ENCODE results near the gene RASA3.

Gene RASA3

DNA sequence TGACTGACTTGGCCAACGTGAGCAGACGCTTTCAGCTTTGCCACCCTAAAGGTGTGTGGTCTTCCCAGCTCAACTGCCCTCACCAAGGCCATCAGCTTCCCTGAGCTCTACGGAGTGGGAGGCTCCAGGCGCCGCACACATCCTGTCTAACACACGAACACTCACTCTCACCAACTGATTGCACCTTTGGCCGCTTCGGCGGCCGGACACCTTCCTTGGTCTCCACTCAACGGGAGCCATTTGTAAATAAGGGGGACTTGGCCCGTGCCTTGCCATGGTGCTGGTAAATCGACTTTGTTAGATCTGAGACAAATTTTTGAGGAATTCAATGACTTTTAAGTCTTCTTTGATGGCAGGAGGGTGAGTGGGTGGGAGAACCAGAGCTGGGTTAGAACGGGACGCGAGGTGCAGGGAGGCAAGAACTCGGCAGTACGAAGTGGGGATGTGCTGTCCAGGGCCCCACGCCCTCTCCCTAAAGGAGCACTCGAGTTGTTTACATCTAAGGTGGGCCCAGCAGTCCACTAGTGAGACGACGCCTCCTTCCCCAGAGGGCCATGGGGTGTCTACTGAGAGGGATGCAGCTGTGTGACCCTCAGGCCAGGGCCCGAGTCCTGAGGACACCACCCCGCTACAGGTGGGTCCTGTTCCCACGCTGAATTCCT is 163.0 kb downstream of the RASA3 start:
- DNase-seq (ENCODE audit: low read depth): no peak

DNA sequence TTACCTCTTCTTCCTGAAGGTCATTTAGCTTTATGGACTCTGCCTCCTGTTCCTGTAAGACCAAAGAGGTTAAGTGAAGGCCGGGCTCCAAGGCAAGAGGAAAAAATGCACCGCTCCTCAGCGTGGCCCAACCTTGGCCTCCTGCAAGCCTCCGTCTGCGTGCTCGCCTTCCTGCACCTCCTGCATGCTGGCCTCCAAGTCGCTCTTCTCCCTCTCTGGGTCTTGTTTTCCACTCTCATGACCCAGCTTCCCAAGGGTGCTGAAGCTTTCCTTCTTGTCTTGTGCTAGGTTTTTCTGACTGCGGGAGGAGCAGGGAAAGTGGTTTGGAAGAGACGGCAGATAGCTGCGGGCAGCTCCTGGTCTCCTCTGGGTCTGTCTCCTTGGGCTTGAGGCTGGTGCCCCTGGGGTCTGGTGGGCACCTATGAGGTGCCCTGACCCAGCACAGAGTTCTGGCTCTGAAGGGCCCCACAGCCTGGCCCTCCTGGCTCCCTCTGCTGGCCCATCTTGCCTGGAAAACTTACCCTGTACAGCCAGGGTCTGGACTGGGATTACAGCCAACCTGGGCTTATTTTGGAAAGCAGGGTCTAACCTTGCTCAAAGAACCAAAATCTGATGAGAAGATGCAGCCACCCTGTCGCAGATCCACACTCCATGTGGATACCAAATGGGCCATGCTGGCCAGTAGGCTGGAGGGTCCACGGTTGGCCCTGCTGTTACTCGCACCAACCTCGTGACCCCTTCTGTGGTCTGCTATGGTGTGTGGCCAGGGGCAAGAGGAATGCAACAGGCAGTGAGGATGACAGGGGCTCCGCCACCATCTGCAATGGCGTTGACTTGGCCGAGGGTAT is 163.7 kb downstream of the RASA3 start:
- no peak for DNase-seq (ENCODE audit: low read depth)

DNA sequence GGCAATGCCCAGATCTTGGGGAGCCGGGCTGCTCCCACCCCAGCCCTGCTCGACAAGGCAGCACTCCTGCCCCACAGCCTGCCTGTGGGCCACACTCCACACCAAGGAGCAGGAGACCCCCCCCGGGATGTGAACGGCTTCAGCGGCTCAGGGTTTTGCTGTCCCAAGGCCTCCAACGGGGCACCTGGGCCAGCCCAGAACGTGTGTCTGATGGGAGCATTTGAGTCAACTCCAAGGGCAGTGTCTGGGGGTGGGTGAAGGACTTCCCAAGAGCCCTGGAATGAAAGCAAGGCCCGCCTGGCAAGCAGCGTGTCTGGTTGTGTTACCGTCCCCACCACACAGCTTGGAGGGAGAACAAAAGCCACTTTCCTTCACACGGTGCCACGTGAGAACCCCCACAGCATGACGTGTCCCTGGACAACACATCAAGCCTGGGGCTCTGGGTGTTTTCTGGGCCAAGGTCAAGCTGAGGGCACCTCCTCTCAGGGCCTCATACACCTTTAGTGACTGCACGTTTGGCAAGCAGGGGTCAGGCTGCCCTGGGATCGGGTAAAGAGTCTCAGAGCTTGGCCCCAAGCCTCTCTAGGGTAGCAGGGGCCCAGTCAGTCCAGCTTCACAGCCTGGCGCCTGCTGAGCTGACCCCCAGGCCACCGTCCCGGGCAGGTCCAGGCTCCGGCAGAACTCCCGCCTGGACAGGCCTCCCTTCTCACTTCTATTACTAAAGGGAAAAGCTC is 164.5 kb downstream of the RASA3 start:
- DNase-seq (ENCODE audit: low read depth): no peak

DNA sequence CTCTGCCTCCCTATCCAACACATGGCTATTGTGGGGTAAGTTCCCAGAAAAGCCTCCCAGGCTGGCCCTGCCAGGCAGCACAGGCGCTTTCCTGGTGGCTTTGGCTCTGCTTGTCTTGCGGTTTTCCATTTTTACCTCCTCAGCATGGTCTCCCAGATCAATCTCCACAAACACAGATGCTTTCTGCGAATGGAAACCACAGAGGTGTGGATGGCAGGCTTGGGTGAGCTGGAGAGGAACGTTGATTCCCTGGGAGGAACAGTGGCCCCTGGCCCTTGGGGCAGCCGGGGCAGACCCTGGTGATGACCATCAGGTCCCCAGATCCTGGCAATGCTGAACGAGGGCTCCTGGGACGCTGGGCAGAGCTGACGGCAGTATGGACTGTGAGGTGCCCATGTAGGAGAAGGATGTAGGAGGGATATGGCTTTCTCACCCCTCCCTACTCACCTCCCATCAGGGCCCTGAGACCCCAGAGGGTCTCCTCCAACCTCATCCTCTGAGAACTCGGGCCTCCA is 165.2 kb downstream of the RASA3 start:
- DNase-seq (ENCODE audit: low read depth): no peak

DNA sequence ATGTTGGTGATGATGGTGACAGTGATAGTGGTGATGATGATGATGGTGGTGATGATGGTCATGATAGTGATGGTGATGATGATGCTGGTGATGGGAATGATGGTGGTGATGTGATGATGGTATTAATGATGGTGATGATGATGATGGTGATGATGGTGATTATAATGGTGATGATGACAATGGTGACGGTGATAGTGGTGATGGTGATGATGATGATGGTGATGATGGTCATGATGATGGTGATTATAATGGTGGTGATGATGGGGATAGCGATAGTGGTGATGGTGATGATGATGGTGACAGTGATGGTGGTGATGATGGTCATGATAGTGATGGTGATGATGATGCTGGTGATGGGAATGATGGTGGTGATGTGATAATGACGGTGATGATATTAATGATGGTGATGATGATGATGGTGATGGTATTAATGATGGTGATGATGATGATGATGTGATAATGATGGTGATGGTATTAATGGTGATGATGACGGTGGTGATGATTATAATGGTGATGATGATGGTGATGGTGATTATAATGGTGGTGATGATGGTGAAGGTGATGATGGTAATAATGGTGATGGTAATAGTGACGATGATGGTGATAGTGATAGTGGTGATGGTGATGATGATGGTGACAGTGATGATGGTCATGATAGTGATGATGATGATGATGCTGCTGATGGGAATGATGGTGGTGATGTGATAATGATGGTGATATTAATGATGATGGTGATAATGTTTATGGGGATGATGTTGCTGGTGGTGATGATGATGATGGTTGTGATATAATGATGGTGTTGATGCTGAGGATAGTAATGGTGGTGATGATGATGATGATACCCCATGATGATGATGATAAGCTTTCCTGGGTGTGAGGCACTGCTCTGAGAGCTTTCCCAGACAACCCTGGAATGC is 166.2 kb downstream of the RASA3 start:
- no peak for DNase-seq (ENCODE audit: low read depth)

DNA sequence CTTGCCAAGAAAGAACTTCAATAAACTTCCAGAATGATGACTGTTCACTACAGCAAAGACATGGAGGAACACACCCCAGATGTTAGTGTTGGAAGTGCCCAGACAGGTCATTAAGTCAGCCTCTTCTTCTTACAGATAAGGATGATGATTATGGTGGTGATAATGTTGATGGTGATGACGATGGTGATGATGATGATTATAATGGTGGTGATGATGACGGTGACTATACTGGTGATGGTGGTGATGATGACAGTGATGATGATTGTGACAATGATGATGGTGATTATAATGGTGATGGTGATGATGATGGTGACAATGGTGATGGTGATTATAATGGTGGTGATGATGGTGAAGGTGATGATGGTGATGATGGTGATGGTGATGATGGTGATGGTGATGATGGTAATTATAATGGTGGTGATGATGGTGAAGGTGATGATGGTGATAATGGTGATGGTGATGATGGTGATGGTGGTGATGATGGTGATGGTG is 167.0 kb downstream of the RASA3 start:
- no peak for DNase-seq (ENCODE audit: low read depth)

DNA sequence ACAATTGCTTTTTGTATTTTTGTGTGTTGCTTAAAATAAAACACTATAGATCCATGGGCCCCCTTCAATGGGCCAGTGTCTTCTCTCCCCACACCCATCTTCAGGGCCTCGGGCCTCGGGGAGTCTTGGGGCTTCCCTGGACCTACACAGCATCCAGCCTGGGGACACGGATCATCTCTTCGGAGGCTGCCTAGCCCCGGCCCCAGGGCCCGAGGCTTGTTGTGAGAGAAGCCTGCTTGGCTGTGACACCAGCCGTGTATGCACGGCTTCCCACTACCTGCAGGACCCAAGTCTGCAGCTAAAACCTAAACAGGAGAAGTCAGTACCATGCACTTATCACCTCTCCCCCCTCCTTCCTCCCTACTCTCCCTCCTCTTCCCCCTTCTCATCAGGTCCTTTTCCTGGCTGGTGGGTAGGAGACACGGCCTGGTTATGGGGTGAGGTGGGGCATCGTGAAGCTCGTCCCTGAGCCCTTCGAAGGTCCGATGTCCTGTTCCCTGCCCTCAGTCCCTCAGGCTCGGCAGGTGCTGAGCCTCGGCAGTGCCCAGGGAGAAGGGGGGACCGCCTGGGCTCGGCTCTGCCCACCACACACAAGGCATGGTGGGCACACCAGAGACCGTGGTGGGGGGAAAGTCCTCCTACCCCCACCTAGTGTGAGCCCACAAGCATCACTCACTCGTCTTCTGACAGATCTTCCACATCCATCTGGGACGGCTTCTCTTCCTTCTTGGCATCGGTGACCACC is 168.0 kb downstream of the RASA3 start:
- no peak for DNase-seq (ENCODE audit: low read depth)

GRCh38 chr13:113963376-113963775 is 169.0 kb downstream of the RASA3 start:
- DNase-seq (ENCODE audit: low read depth): no peak

- DNase-seq (ENCODE audit: low read depth): no peak
Measured at GRCh38 chr13:113962975-113963374, 169.4 kb downstream of the RASA3 start.

GRCh38 chr13:113962386-113962785 is 170.0 kb downstream of the RASA3 start:
- DNase-seq (ENCODE audit: low read depth): no peak

DNA sequence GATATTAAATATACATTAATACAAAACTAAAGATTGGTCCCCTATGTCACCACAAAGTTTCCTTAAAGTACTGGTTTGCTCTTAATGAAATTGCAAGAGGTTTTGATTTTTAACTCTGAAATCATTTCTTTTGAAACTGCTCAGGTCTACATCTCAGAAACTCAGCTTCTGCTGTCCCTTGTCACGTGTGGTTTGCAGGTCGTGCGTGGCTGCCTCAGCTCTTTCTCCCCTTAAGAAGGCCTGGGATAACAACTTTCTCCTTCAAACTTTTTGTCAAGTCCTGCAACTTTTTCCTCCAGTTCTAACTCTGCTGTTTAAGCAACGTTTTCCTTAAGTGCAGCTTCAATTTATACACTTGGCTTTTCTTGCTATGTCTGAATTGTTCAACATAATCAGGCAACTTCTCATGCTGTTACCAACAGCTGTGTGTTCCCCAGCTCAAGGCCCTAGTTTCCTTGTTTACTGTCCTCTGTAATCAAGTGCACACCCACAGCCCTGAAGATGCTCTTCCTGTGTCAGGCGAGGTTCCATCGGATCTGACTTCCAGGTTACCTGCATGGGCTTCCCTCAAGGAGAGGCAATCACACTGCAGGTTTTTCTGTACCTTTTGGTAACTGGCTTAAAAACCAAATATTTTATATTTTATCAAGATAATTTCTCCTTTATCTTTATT is 172.0 kb downstream of the RASA3 start:
- no peak for DNase-seq (ENCODE audit: low read depth)

GRCh38 chr13:113959198-113959597 is 173.2 kb downstream of the RASA3 start:
- DNase-seq (ENCODE audit: low read depth): no peak

GRCh38 chr13:113958373-113958772 is 174.1 kb downstream of the RASA3 start:
- DNase-seq (ENCODE audit: low read depth): no peak

- DNase-seq (ENCODE audit: low read depth): no peak
Measured at GRCh38 chr13:113956571-113956970, 175.9 kb downstream of the RASA3 start.

- DNase-seq (ENCODE audit: low read depth): no peak
Measured at GRCh38 chr13:113955691-113956090, 176.7 kb downstream of the RASA3 start.

DNA sequence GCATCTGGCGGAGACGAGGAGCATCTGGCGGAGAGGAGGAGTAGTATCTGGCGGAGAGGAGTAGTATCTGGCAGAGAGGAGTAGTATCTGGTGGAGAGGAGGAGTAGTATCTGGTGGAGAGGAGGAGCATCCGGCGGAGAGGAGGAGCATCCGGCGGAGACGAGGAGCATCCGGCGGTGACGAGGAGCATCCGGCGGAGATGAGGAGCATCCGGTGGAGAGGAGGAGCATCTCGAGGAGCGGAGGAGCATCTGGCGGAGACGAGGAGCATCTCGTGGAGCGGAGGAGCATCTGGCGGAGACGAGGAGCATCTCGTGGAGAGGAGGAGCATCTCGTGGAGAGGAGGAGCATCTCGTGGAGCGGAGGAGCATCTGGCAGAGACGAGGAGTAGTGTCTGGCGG is 177.2 kb downstream of the RASA3 start:
- no peak for DNase-seq (ENCODE audit: low read depth)

DNA sequence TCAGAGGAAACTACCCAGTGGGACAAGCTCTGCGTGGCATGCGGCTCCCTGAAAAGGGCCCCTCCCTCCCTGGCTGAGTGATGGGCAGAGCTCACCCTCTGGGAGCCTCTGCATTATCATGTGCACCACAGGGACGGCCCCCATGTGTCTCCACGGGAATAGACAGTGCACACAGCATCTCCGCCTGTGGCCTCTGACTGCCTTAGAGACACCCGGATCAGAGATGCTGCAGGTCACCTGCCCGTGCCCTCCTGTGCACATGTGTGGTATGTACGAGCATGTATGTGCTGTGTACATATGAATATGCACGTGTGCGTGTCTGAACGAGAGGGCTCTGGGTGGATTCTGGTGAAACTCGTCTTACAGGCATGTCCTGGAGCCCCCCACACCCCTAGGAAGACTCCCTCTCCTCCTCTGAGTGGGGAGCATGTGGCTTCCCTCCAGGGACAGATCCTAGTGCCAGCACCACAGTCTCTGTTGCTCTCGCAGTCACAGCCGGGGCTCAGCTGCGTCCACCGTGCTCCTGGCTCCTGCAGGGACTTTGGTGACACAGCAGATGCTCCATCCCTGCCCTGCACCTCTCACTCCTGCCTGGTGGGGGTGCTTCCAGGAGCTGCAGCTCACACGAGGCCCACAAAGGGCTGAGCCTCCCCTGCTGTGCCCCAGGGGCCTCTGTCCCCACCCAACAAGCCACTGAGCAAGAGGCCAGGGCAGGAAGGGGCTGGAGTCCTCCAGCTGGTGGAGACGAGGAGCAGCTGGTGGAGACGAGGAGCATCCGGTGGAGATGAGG is 178.2 kb downstream of the RASA3 start:
- DNase-seq (ENCODE audit: low read depth): no peak

DNA sequence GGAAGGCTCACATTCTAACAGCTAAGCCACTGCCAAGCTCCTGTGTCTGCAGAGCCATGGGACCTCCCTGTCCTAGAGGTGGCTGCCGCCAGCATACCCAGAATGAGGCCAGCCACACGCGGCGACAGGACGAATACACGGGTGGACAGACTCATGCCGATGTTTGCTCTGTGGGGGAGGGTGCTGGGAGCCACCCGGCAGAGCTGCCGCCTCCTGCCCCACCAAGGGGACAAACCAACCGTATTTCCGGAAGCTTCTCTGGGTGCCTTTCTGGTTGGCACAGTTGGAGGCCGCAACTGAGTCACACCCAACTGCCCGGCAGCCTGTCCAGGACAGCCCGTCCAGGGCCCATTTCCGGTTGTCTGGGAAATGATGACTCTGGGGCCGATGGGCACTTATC is 178.9 kb downstream of the RASA3 start:
- no peak for DNase-seq (ENCODE audit: low read depth)

- DNase-seq (ENCODE audit: low read depth): no peak
Measured at GRCh38 chr13:113952983-113953520, 179.4 kb downstream of the RASA3 start.

All from HS-27A (cell line).